KMS-11 (cell line): ENCODE measurements around the gene F2RL1.
"Not testable (repeated sequence)": the region's sequence is repeated elsewhere in the genome, so short reads cannot be mapped to it uniquely, and the experiment has no call there.

Source experiments
- H2AFZ ChIP-seq: fragments of 200-600 bp; sonication (generic); 2 replicates; pipeline ENCODE4 v1.6.1; 2016; ENCODE audit warnings: antibody characterized with exemption, mixed run types, low read depth
- H3K27ac ChIP-seq: fragments of 200-600 bp; sonication (generic); 2 replicates; pipeline ENCODE4 v1.6.1; 2016; ENCODE audit warnings: mild to moderate bottlenecking, mixed run types
- H3K27me3 ChIP-seq: fragments of 200-600 bp; sonication (generic); 2 replicates; pipeline ENCODE4 v1.6.1; 2017; ENCODE audit warnings: mild to moderate bottlenecking, low read depth, mixed run types, moderate library complexity; ENCODE audit not compliant: insufficient read depth
- H3K36me3 ChIP-seq: fragments of 200-600 bp; sonication (generic); 2 replicates; pipeline ENCODE4 v1.6.1; 2017; ENCODE audit warnings: mild to moderate bottlenecking, mixed run types; ENCODE audit not compliant: insufficient read depth
- H3K4me1 ChIP-seq: fragments of 200-600 bp; sonication (generic); 2 replicates; pipeline ENCODE4 v1.6.1; 2016; ENCODE audit warnings: mild to moderate bottlenecking, low read depth, mixed run types; ENCODE audit not compliant: poor library complexity, severe bottlenecking
- H3K4me2 ChIP-seq: fragments of 200-600 bp; sonication (generic); 2 replicates; pipeline ENCODE4 v1.7.0; 2016; ENCODE audit warnings: mild to moderate bottlenecking, mixed run types
- H3K4me3 ChIP-seq: fragments of 200-600 bp; sonication (generic); IDR thresholded peaks from 2 replicates; pipeline ENCODE4 v1.6.1; 2017; ENCODE audit warnings: low read depth, low read length, mixed read lengths; ENCODE audit not compliant: insufficient read depth
- H3K79me2 ChIP-seq: fragments of 200-600 bp; sonication (generic); 2 replicates; pipeline ENCODE4 v1.6.1; 2016; ENCODE audit warnings: low read depth, mixed run types; ENCODE audit not compliant: insufficient read depth
- H3K9ac ChIP-seq: fragments of 200-600 bp; sonication (generic); 2 replicates; pipeline ENCODE4 v1.6.1; 2016; ENCODE audit warnings: mild to moderate bottlenecking, mixed run types
- H4K20me1 ChIP-seq: fragments of 200-600 bp; sonication (generic); 2 replicates; pipeline ENCODE4 v1.6.1; 2016; ENCODE audit warnings: mild to moderate bottlenecking, mixed run types; ENCODE audit not compliant: insufficient read depth
- CTCF ChIP-seq: fragments of 200-600 bp; sonication (generic); conservative IDR thresholded peaks from 2 replicates; pipeline ENCODE4 v1.6.1; 2017; ENCODE audit warnings: low read depth, mild to moderate bottlenecking, antibody characterized with exemption, low read length, moderate library complexity, mixed read lengths

Gene F2RL1

GRCh38 chr5:76776391-76776790 lies 42.4 kb upstream of the F2RL1 start:
- Histone ChIP-seq H3K4me1 (peaks cover 9% of the 10 kb centered on the region), H3K36me3 (no peaks in the 10 kb centered on the region), H2AFZ (no peak overlapping the region), H3K79me2 (no peaks in the 10 kb centered on the region), H3K27ac (no peak overlapping the region), H3K9ac (no peak overlapping the region), H3K4me3 (no peak overlapping the region), H3K4me2 (no peak overlapping the region), H3K27me3 (no peaks in the 10 kb centered on the region), H4K20me1 (no peaks in the 10 kb centered on the region)
- TF ChIP-seq CTCF = no peak

- not testable (repeated sequence) for H3K4me3 ChIP-seq, H4K20me1 ChIP-seq, H3K79me2 ChIP-seq, H3K27me3 ChIP-seq, H3K4me2 ChIP-seq, H2AFZ ChIP-seq, H3K4me1 ChIP-seq, H3K36me3 ChIP-seq, H3K9ac ChIP-seq, H3K27ac ChIP-seq
Observed at GRCh38 chr5:76780616-76781015, 38.2 kb upstream of the F2RL1 start.

GRCh38 chr5:76781775-76782174 lies 37.1 kb upstream of the F2RL1 start:
- no peaks in the 10 kb centered on the region for H3K27me3 ChIP-seq
- no peak overlapping the region for H3K4me3 ChIP-seq
- H3K9ac ChIP-seq = no peak overlapping the region
- no peaks in the 10 kb centered on the region for H3K36me3 ChIP-seq
- no peak overlapping the region for H3K27ac ChIP-seq
- TF ChIP-seq CTCF = no peak
- no peaks in the 10 kb centered on the region for H3K79me2 ChIP-seq
- H2AFZ ChIP-seq = no peak overlapping the region
- no peak overlapping the region for H3K4me2 ChIP-seq
- H3K4me1 ChIP-seq = no peaks in the 10 kb centered on the region
- no peaks in the 10 kb centered on the region for H4K20me1 ChIP-seq

GRCh38 chr5:76782444-76782843 lies 36.4 kb upstream of the F2RL1 start:
- no peak overlapping the region for H2AFZ ChIP-seq
- TF ChIP-seq CTCF = no peak

GRCh38 chr5:76787237-76787636 lies 31.6 kb upstream of the F2RL1 start:
- no peaks in the 10 kb centered on the region for H3K36me3 ChIP-seq
- H3K27ac ChIP-seq = no peak overlapping the region

More at GRCh38 chr5:76782444-76782843, 36.4 kb upstream of the F2RL1 start:
- Histone ChIP-seq H3K27me3 (no peaks in the 10 kb centered on the region), H3K27ac (no peak overlapping the region), H3K36me3 (no peaks in the 10 kb centered on the region), H3K9ac (no peak overlapping the region), H3K4me1 (no peaks in the 10 kb centered on the region), H3K79me2 (no peaks in the 10 kb centered on the region), H3K4me3 (no peak overlapping the region), H4K20me1 (no peaks in the 10 kb centered on the region), H3K4me2 (no peak overlapping the region)

More at GRCh38 chr5:76787237-76787636, 31.6 kb upstream of the F2RL1 start:
- H3K79me2 ChIP-seq = no peaks in the 10 kb centered on the region
- no peaks in the 10 kb centered on the region for H3K4me1 ChIP-seq
- no peaks in the 10 kb centered on the region for H3K27me3 ChIP-seq
- no peak for TF ChIP-seq CTCF
- no peak overlapping the region for H3K4me3 ChIP-seq
- no peak overlapping the region for H3K4me2 ChIP-seq
- H4K20me1 ChIP-seq = no peaks in the 10 kb centered on the region
- no peak overlapping the region for H2AFZ ChIP-seq
- H3K9ac ChIP-seq = no peak overlapping the region
